Upper lobe of right lung (tissue), 1 donor: ENCODE results near the gene CCR8. TPM values are rescaled to one million over a fixed set of nuclear protein-coding genes. Genes with fewer than 3 reads are reported as not detected.
A peak's percentile ranks its signal among the peaks of the same experiment; 100 is the strongest.
"Not testable (repeated sequence)": the region's sequence is repeated elsewhere in the genome, so short reads cannot be mapped to it uniquely, and the experiment has no call there.

Experiments used
- ATAC-seq: fragments of 200-7000 bp; cut with Tn5 transposase; one replicate; pipeline ENCODE4 v1.9.1; 2020; ENCODE audit warnings: mild to moderate bottlenecking, moderate library complexity
- DNase-seq: peaks from one replicate; pipeline ENCODE4 v3.0.0-alpha.2; 2020
- H3K27ac ChIP-seq: fragments of 200-600 bp; one replicate; pipeline ENCODE4 v1.8.0; 2022
- H3K27me3 ChIP-seq: fragments of 200-600 bp; one replicate; pipeline ENCODE4 v1.8.0; 2022; ENCODE audit warnings: mild to moderate bottlenecking
- H3K36me3 ChIP-seq: fragments of 200-600 bp; one replicate; pipeline ENCODE4 v1.8.0; 2022
- H3K4me1 ChIP-seq: fragments of 200-600 bp; one replicate; pipeline ENCODE4 v1.8.0; 2022
- H3K4me3 ChIP-seq: fragments of 200-600 bp; one replicate; pipeline ENCODE4 v1.8.0; 2022; ENCODE audit warnings: mild to moderate bottlenecking
- H3K9me3 ChIP-seq: fragments of 200-600 bp; one replicate; pipeline ENCODE4 v1.8.0; 2022
- intact Hi-C: fragments of 100-400 bp; cut with DNase I; formaldehyde crosslinking; loops from one replicate; pipeline ENCODE4 v1.11.0; 2022
- total RNA-seq: library from RNA; stranded (reverse); fragmentation: NEBNext Ultra II Directional; extraction: Animal tissue kit (Norgen Biotek cat#: 25700); gene quantifications from one replicate; pipeline ENCODE4 v1.2.1, GENCODE V29; 2021
- TF ChIP-seq, protein P1 (sequence below): fragments of 200-600 bp; IDR thresholded peaks from one replicate; pipeline ENCODE4 v1.8.0; 2022; ENCODE audit warnings: antibody characterized with exemption
- donor health status: DM: no; HTN: yes; CAD: no; lungs with severe emphysema.

The CCR8 gene
- total RNA-seq, 1 donor from 2014 or later: not detected

DNA sequence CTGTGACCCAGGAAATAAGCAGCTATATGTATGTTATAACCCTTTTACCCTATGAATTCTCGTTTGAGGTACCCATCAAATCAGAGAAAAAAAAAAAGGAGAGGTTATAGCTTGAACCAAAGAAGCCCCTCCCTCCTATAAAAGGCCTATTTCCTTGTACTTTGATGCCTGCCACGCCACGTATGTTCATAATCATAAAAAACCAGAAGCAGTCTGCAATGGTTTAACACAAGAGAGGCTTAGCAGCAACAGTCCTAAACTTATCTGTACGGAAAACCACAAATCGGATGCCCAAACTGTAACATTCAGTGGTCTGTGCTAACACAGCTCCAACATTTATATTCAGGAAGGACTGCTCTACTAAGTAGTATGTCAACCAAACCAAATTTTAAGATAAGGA, 21.2 kb downstream of the CCR8 start:
- H3K4me1 ChIP-seq: no peaks in the 10 kb centered on the region
- intact Hi-C loops: no loop called here
- DNase-seq: no peak
- TF ChIP-seq, protein P1, sequence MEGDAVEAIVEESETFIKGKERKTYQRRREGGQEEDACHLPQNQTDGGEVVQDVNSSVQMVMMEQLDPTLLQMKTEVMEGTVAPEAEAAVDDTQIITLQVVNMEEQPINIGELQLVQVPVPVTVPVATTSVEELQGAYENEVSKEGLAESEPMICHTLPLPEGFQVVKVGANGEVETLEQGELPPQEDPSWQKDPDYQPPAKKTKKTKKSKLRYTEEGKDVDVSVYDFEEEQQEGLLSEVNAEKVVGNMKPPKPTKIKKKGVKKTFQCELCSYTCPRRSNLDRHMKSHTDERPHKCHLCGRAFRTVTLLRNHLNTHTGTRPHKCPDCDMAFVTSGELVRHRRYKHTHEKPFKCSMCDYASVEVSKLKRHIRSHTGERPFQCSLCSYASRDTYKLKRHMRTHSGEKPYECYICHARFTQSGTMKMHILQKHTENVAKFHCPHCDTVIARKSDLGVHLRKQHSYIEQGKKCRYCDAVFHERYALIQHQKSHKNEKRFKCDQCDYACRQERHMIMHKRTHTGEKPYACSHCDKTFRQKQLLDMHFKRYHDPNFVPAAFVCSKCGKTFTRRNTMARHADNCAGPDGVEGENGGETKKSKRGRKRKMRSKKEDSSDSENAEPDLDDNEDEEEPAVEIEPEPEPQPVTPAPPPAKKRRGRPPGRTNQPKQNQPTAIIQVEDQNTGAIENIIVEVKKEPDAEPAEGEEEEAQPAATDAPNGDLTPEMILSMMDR: no peak
- no peak overlapping the region for H3K27ac ChIP-seq
- no peak for ATAC-seq
- no peaks in the 10 kb centered on the region for H3K9me3 ChIP-seq
- H3K4me3 ChIP-seq: no peak overlapping the region
- H3K36me3 ChIP-seq: no peaks in the 10 kb centered on the region
- no peaks in the 10 kb centered on the region for H3K27me3 ChIP-seq

DNA sequence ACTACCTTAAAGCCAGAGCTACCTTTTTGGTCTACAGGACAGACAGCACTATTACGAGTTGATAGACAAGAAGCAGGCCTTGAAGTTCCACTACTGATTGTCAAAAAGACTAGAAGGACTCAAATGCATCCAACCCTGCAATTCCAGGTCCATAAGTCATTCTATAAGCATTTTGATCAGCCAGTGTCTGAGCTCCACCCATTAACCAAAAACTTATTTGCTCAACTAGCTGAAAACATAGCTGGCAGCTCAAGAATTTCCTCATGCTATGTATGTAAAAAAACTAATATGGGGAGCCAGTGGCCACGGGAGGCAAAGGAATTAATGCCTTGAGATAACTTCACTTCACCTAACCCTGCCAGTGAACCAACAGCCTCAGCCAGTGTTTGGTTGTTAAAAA, 21.6 kb downstream of the CCR8 start:
- H3K27ac ChIP-seq, intact Hi-C loops, H3K9me3 ChIP-seq, H3K27me3 ChIP-seq, H3K4me3 ChIP-seq, DNase-seq, H3K36me3 ChIP-seq, H3K4me1 ChIP-seq, ATAC-seq: not testable (repeated sequence)

DNA sequence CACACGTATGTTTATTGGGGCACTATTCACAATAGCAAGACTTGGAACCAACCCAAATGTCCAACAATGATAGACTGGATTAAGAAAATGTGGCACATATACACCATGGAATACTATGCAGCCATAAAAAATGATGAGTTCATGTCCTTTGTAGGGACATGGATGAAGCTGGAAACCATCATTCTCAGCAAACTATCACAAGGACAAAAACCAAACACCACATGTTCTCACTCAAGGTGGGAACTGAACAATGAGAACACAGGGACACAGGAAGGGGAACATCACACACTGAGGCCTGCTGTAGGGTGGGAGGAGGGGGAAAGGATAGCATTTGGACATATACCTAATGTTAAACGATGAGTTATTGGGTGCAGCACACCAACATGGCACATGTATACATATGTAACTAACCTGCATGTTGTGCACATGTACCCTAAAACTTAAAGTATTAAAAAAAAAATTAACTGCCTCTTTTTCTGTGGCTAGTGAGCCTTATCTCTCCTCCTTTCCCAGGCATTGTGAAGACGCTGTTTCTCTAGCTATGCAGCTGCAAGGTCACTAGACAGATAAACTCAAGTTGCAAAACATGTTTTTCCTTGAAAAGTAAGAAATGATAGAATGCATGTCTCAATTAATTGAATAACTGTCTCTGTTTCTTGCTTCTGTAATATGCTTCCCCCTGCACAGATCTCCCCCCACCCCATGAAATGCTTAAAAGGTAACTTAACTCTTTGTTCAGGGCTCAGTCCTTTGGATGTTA, 23.8 kb downstream of the CCR8 start:
- H3K36me3 ChIP-seq, H3K27me3 ChIP-seq, H3K9me3 ChIP-seq, H3K27ac ChIP-seq, ATAC-seq, DNase-seq, H3K4me3 ChIP-seq, H3K4me1 ChIP-seq, intact Hi-C loops: not testable (repeated sequence)

DNA sequence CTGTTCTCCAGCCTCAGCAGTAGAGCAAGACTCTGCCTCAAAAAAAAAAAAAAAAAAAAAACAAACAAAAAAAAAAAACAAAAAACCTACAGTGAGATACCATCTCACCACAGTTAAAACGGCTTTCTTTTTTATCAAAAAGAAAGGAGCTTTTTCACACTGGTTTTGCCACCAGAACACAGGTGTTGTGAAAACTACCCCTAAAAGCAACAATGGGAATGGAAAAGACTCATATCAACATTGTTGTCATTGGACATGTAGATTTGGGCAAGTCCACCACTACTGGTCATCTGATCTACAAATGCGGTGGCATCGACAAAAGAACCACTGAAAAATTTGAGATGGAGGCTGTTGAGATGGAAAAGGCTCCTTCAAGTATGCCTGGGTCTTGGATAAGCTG, 28.8 kb downstream of the CCR8 start:
- Histone ChIP-seq H3K36me3 (no peaks in the 10 kb centered on the region), H3K9me3 (no peaks in the 10 kb centered on the region), H3K27ac (no peak overlapping the region), H3K4me3 (no peak overlapping the region), H3K27me3 (no peaks in the 10 kb centered on the region), H3K4me1 (peaks cover 8% of the 10 kb centered on the region)
- ATAC-seq (no peak), DNase-seq (no peak)
- TF ChIP-seq, protein P1: no peak
- intact Hi-C loops: no loop called here

DNA sequence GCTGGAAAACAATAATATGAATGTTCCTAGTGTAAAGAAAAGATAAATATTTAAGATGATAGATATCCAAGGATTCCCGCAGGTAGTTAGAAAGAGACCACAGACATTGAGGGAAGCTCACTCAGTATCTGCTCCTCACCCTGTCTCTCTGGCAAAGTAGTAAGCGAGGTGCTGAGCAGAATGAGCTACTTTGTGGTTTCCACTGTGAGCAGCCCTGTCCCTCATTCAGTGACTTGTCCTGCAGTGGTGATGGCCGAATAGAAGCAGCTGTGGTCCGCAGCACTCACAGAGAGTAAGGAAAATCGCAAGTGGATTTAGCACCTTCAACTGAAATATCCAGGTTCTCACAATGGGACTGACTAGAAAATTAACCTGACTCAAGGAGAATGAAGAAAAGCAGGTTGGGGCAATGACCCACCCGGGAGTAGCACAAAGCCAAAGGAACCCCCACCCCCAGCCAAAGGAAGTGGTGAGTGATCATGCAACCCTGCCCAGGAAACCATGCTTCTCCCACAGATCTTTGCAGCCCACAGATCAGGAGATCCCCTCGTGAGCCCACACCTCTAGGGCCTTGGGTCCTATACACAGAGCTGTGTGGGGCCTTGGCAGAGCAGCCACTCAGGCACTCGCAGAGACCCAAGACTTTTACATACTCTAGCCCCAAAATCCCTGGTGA, 31.9 kb downstream of the CCR8 start:
- Histone ChIP-seq H3K36me3 (no peaks in the 10 kb centered on the region), H3K4me1 (peaks cover 8% of the 10 kb centered on the region), H3K9me3 (no peaks in the 10 kb centered on the region), H3K27me3 (no peaks in the 10 kb centered on the region), H3K27ac (no peak overlapping the region), H3K4me3 (no peak overlapping the region)
- ATAC-seq (peak; percentile 29), DNase-seq (no peak)
- intact Hi-C loops: no loop called here
- TF ChIP-seq, protein P1: no peak

DNA sequence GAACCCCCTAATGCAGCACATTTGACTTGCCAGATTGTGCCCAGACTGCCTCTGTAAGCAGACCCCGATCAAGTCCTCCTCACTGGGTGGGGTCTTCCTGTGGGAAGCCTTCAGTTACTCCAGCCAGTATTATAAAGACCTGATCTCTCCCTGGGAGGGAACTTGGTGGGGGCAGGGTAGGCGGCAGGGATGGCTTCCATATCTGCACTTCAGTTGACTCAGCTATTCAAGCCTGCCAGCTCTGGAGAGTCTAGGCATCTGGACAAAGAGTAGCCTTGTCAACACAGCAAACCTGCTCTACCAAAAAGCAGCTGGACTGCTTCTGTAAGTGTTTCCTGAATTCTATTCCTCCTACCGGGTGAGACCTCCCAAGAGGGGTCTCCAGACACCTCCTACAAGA, 32.7 kb downstream of the CCR8 start:
- no peaks in the 10 kb centered on the region for H3K9me3 ChIP-seq
- H3K4me1 ChIP-seq: peaks cover 8% of the 10 kb centered on the region
- TF ChIP-seq, protein P1: no peak
- DNase-seq: no peak
- no peaks in the 10 kb centered on the region for H3K36me3 ChIP-seq
- H3K4me3 ChIP-seq: no peak overlapping the region
- ATAC-seq: peak; percentile 89
- peak overlapping the region; percentile 37 for H3K27ac ChIP-seq
- intact Hi-C loops: no loop called here
- no peaks in the 10 kb centered on the region for H3K27me3 ChIP-seq
